ENCODE results near the gene OLFML3.

DNA sequence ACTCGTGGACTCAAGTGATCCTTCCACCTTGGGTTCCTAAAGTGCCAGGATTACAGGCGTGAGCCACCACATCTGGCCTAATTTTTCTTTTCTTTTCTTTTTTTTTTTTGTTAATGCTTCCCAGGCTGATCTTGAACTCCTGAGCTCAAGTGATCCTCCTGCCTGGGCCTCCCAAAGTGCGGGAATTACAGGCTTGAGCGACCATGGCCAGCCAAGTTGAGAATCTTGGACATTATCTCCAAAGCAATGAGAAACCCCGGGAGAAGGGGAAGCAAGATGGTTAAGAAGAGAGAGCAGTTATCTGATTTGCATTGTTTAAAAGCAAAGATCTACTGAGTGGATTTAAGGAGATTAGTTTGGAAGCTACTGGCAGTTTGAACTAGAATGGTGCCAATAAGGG is 41.1 kb upstream of the OLFML3 start:
- TF ChIP-seq POLR2A (IDR thresholded peaks at IDR 0.05; ENCODE audit: low read length) (no peak), GATA1 (IDR thresholded peaks at IDR 0.05; ENCODE audit: low read depth, low read length) (no peak)
